CD4-positive, alpha-beta T cell treated with Interleukin-21 for 1 hour (primary cell): ENCODE results near the gene SLC25A21.
"Not testable (repeated sequence)": the region's sequence is repeated elsewhere in the genome, so short reads cannot be mapped to it uniquely, and the experiment has no call there.

Source experiments
- DNase-seq: peaks from one replicate; pipeline ENCODE4 v3.0.0-alpha.2; 2020

SLC25A21 gene

DNA sequence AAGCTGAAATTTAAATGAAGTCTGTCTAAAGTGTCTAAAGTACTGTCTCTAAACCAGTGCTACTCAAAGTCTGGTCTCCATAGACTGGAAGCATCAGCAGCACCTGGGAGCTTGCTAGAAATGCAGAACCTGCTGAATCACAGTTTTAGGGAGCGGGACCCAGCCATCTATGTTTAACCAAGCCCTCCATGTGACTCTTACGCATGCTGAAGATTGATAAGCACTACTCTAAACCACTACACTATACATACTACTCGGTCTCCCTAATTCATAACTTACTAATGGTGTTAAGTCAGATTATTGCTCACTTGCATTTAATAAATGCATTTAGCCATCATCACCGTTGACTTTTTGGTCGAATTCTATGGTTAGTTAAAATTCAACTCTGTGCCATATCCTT lies 88.8 kb downstream of the SLC25A21 start:
- no peak for DNase-seq

DNA sequence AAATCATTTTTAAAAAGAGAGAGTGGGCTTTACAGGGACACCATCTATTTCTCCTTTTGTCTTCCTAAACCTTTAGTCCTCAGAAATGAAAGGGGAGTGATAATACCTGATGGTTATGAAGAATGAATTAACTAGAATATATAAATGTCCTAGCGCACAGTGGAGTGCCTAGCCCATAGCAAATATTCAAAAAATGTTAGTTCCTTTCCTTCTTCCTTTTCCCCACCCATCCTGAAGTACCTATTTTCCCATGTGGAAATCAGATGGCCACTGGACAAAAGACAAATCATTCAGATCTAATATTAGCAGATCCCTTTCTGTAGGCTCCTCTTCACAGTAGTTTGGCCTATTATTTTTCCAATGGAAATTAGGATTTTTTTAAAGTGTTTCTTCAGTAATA lies 90.0 kb downstream of the SLC25A21 start:
- no peak for DNase-seq

DNA sequence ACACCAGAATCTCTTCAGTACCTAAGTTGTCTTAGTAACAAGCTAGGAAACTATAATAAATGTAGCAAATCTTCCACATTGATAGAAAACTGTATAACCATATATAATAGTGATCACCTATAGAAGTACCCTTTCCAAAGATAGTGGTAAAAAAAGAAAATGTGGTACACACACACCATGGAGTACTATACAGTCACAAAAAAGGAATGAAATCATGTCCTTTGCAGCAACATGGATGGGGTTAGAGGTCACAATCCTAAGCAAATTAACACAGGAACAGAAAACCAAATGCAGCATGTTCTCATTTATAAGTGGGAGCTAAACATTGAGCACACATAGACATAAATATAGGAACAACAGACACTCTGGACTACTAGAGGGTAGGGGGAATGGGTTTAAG lies 90.5 kb downstream of the SLC25A21 start:
- DNase-seq = no peak

DNA sequence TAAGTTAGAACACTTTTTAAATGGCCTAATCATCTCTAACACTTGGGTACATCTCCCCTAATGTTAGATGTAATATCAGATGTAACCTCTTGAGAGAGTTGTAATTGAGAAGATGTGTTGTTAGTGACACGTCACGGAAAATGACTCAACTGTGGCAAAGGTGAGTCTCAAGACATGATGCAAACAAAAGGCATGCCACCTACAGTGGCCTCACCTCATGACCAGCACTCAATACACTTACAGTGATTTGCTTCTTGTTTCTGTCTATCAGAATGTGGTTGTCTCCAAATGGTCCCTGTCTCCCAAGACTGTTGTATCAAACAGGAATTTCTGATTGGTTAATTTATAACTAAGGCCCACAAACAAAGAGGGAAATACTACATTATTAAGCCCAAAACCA lies 91.2 kb downstream of the SLC25A21 start:
- no peak for DNase-seq

DNA sequence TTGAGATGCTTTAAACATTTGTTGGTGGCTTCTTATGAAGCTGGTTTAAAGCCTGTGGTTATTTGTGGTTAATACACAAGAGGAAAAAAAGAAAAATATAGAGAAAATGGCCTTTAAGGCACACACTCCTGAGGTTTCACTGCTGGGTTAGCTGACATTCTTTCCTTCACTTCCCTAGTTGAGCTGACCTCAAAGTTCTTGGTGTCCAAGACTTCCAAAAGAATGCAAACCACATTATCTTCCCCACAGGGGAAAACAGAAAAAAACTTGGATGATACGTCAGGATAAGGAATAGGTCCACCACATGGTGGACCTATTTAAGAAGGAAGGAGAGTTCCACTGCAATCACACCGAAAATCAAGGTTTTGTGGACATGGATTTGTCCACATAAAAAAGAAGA lies 94.3 kb downstream of the SLC25A21 start:
- DNase-seq = no peak

DNA sequence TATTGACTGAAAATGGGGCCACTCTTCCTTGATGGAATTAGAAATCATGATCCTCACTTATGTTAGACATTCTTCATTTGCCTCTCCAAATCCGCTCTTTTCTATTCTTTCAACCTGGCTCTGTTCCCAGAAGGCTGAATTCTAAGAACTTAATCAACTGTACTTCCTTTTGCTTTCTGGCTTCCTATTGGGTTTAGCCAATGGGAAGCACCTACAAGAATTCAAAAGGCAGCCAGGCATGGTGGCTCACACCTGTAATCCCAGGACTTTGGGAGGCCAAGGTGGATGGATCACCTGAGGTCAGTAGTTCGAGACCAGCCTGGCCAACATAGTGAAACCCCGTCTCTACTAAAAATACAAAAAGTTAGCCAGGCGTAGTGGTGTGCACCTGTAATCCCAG lies 98.1 kb downstream of the SLC25A21 start:
- not testable (repeated sequence) for DNase-seq

DNA sequence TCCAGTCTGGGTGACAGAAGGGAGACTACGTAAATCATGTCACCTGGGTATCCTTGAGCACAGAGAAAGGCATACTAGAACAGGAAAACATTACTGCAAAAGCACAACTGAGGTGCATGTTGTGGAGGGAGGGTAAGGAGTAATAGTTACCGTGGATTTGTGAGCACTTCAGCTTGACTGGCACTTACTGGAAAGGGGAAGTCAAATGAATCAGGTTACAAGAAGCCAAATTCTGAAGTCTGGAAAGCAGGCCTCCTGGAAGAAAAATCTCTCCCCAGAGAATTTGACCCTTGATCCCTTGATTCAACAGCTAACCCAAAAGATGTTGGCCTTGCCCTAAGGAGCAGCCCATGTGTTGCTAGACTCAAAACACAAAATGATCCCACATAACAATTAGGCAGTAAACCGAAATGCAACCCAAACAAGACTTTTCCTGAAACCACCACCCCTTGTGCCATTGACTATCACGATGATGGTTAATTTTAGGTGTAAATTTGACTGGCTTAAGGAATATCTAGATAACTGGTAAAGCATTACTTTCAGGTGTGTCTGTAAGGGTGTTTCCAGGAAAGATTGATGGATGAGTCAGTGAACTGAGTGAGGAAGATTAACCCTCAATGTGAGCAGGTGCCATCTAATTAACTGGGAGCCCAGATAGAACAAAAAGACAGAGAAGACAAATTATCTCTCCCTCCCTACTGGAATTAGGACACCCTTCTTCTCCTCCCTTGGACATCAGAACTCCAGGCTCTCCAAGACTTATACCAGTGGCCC lies 108.8 kb downstream of the SLC25A21 start:
- no peak for DNase-seq

DNA sequence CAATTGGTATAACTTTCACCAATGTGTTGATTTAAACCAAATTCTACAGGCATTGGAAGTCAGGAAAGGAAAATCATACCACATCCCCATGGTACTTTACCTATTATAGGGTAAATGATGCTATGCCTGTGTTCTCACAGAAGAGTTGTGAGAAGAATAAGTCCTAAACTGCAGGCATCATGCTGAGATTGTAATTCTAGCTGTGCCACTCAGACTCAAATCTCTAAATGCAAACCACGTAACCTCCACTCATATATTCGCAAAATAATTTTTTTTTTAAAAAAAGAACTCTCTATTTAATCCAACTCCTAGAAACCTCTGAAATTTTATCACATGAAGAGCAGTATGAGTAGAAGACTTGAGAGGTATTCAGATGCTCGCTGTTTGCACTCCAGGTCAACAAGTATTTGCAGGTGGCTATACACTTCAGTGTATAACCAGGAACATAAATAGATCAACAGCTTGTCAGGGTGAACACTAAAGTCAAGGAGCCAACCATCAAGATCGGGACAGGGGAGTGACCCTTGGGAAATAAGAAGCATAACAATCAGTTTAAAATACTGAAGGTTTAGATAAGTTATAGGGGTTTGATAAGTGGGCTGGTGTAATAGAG lies 110.1 kb downstream of the SLC25A21 start:
- DNase-seq = no peak

DNA sequence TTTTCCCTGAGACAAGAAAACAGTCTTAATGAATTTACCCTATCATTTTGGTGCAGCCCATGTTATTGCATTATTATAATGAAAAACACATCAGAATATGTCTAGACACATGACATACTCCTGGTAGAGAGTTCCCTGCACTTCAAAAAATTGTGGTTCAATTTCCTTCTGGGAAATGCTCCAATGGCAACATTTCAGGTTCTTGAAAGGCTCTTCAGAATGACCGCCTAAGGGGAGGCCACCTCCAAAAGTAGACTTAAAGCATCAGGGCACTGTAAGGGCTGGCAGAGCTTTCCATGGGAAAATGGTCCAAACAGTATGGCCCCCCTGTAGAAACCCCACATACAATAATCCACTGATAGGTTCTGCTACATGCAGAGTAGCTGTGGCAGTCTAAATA lies 110.7 kb downstream of the SLC25A21 start:
- DNase-seq = no peak

DNA sequence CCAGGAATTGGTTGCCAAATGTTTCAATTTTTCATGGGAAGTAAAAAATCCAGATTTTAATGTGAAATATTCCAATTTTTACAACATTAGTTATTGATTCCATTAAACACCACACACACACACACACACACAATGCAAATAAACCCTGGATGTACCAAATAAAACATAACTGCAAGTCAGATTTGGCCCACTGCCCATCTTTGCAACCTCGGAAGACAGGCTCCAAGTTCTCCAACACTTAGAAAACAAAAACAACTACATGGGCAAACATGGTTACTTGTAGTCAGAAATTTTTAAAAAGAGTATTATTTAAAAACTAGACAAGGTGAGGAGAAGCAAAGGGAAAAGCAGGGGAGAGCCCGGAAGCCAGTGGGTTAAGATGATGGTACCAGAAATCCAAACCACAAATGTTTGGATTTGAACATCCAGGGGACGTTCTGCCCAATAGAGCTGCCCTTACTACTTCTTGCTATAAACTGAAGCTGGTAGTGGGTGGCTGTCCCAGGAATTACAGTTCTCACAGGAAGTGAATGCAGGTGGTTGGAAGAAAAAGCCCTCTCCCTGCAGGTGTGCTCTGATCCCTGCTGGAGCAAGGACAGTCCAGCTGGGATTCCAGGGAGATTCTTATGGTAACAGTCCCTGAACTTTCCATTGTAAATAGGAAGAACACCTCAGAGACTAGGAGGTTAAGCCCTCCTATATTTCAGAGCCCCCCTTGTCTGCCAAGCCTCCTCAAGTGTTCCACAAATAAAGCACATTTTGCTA lies 111.7 kb downstream of the SLC25A21 start:
- DNase-seq = no peak

DNA sequence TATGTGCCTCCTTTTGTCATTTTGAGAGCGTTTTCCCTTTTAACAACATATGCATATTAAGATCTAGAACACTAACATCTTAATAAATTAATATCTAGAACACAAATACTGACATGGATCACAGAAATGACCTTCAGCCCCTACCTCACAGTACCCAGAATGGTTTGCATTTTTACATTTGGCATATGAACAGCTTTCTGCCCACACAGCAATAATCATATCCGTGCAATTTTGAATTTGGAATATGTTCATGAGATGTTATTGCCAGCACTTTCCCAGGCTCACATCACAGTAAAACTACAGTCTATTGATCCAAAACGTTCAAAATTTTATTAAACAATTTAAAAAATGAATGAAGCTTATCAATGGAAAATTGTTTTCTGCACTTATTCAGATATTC lies 114.6 kb downstream of the SLC25A21 start:
- no peak for DNase-seq

DNA sequence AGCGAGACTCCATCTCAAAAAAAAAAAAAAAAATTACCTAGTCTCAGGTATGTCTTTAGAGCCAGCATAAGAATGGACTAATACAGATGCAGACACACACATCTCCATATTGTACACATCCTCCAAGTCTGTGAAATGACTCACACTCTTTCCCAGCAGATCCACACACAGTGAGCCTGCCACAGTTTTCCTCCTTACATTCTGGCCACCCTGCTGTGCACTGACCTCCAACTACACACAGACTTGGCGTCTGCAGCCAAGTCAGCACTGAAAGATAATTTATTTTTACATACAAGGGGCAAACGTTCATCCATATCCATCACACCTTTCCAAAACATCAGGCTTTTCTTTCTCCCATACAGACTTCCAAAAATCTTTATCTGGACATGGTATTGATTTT lies 115.9 kb downstream of the SLC25A21 start:
- no peak for DNase-seq

DNA sequence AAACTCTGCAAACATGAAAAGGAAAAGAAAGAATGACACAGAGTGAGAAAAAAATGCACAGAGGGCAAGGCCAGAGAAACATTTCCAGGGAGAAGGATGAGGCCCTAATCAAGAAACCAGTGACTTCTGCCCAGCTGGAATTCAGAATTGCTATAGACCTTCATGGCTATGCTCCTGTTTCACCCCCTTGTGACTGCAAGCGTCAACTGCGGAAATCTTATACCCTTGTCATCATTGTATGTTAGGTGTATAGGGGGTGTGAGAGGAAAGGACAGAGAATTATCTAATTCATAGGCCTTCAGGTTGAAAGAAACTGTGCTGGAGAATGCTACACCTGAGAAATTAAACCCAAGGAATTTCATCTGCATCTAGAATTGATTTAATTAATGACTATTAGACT lies 117.5 kb downstream of the SLC25A21 start:
- DNase-seq = no peak

DNA sequence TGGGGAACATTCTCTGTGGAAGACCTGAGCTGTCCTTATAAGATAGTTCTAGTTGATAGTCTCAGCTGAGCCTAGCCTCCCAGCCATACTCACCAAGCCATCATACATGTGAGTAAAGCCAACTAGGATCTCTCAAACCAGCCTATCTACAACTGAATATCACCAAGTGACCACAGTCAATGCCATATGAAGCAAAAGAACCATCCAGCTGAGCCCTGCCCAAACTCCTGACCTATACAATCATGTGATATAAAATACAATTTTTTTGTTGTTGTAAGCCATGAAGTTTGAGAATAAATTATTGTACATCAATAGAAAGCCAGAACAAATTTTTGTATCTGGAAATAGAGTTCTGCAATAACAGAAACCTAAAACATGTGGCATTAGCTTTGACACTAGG lies 118.3 kb downstream of the SLC25A21 start:
- DNase-seq = no peak

DNA sequence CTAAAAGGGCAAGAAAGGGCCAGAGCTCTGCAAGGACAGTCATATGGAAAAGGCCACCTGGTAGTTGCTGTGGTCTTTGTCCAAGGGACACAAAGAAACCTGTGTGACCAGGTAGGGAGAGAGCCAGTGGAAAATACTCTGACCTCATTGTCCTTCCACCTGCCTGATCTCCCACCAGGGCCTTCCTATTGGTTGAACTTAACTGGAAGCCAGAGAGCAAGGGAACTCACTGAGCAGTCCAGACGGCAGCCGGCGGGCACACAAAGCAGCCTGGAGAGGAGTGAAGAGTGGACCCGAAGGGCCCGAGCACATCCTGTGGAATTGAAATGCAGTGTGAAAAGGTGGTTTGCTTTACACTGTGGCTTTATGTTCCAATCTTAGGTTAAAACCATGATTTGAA lies 120.7 kb downstream of the SLC25A21 start:
- no peak for DNase-seq

DNA sequence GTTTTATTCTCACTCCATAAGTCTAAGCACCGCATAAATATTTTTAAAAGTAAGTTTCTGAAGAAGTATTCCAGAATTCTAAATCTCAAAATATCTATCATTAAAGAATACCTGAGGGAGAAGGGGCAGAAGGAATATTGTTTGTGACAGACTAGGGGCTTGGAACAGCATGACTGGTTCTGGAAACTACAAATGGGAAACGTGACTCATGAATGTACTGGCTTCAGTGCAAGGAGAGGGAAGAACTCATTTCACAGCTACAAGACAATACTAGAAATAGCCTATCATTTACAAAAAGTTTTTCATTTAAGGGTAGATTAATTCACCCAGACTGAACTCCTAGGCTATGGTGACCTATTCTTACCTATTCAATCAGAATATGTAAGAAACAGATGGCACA lies 121.3 kb downstream of the SLC25A21 start:
- DNase-seq = no peak

DNA sequence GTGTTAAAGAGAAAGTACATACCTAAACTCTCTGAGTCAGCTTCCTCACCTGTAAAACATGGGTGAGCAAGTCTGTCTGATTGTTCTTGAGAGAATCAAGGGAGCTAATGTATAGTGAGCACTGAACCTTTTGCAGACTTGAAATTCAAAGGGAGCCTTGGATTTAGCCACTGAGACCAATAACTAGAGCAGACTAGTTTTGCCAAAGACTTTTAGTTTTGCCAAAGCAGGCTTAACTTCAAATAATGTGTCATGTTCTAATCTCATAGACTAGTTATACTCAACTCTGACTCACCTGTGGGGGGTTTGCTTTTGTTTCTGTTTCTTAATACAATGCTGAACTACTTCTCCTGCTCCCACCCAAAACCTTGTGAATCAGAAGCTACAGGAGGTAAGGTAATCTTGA lies 123.7 kb downstream of the SLC25A21 start:
- no peak for DNase-seq

DNA sequence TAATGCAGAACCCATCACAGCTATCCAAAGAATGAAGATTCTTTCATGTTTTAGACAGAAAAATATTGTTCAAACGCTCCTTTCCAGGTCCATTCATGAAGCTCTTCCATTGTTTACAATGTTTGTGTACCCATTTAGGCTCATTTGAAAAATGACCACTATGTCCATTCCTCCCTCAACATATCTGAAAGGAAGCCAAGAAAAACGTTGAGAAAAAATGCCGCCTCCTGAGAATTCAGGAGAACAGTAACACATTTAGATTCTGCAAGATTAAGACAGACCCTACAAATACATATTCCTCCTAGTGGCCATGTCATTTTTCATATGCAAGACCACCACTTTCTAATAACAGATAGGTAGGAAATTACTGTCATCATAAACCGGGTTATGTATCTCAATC lies 124.4 kb downstream of the SLC25A21 start:
- DNase-seq = no peak

DNA sequence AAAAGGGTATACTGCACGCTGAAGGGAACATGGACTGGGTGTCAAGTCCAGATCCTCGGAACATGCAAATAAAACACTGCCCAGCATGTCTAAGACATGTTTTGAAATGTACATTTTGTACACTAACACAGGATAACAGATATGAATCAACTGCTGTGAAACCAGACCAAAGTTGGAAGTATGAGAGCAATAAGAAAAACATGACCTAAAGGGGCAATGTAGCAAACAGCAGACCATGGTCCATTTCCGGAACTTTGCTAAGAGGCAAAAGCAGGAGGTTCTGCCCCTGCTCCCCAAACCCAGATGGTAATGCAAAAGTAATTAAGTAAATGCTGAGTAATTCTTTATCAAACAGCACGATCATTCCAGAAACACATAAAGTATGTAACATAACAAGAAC lies 125.2 kb downstream of the SLC25A21 start:
- DNase-seq = no peak

DNA sequence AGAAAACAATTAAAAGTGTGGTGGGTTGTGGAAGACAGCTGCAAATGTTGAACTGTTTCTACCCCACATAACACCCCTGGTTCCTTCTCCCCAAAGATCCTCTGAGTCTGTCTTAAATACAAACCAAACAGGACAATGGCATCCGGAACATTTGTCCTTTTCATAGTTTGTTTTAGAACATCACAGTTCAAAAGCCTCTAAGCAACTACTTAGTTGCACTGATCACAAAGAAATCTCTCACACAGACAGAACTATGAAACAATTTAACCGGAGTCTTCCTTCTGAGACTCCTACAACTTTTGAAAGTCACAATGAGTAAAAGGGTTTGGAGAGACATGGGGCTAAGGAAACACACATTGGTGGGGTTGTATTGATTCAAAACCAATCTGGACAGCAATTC lies 125.6 kb downstream of the SLC25A21 start:
- DNase-seq = no peak

DNA sequence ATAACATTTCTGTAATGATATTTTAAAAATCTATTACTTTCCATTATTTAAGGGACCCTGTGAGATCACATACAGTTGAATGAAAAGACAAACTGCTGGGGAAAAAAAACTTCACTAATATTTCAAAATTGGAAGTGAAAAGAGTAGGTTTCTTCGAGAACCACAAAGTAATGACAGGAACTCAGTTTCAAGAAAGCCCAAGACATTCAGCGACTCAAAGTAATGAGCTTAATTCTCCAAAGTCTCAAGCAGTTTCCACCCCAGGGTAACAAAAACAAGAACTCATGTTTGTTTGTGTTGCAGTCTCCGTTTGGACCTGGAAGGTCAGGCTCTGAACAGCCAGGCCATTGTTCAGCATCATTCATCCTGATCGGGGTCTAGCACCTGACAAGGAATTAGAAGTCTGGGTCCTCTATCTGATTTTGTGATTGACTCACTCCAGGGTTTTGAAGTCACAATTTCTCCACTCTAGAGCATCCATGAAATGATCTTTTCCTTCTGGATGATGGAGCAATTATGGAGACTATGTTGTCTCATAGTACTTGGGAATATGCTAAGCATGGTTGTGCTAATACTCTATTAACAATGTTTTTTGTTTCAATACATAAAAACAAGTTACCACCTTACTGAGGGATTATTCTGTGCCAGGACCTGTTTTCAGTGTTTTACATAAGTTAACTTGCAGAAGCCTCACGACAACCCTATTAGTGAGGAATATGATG lies 126.9 kb downstream of the SLC25A21 start:
- DNase-seq = no peak

DNA sequence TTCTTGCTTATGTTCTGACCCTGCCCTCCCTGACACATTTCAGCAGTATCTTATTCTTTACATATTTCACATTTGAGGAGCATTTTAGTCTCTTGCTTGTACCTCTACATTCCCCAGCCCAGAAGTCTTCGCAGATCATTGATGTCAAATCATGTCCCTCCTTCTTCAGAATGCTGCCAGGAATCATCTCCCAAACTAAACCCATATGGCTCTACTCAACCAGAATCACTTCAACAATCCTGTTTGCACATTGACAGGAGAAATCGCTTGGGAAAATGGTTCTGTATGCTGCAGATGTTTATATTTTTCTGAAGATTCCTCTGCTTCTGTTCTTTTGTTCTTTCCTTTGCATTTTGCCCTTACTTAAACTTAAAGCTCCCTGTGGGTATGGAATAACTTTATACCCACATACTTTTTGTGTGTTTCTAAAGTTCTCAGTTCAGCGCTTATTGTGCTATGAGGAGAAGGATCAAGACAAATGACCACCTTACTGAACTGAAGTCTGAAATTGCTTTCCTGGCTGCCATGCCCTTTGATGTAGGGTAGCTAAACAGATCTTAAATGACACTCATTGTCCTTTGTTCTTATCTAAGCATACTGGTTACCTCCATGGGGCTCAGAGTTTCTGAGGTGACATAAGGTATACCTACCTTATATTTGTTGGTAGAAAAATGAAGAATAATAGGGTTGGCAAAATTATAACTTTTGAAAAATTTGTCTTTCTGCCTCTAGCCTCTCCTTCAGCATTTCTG lies 134.6 kb downstream of the SLC25A21 start:
- no peak for DNase-seq
